ENCODE data around the gene KRT2. TPM values are rescaled to one million over a fixed set of nuclear protein-coding genes. Genes with fewer than 3 reads are reported as not detected.

KRT2 gene
- total and polyA plus RNA-seq, 2 of the 4 experiments (the other 2 are of a cell fraction) = not detected

DNA sequence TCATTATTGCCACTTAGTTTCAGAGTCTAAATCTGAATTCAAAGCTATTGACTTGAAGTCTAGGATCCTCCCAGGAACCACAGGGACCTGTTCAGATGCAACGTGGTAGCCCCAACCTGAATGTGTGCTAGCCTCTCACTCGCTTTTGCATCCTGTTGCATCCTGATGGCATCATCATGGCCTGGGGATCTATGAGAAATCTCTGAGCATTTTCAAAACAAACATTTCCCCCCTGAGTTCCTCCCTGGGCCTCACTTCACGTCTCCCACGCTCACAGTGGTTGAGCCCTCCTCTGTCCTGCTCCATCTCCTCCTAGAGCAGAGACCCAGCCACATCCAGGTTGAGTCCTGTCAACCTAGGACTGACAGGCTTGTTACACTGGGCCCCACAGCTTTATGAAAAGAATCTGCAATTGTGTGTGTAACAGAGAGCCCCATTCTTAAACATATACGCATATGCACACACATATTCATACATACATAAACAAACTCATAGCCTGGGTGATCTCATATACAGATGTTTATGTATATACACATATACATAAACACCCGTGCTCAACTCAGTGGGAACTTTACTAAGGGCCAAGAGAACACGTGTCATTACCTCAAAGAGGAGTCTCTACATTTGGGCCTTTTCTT, 45.3 kb downstream of the KRT2 start:
- Histone ChIP-seq H4K8ac (ENCODE audit: low read depth in 2 of 2, low read length in 2 of 2) (no peak overlapping the region), H3K4me2 (ENCODE audit: low read depth, low read length) (no peak overlapping the region), H3K27ac (ENCODE audit: insufficient read depth, low read length) (no peak overlapping the region), H3K9me3 (ENCODE audit: control insufficient read depth, insufficient read depth, low read length) (no peaks in the 10 kb centered on the region), H2AK9ac (replicated peaks; ENCODE audit: low read depth, low read length, poor library complexity) (no peak overlapping the region), H4K91ac (ENCODE audit: insufficient read depth, low read depth, low read length) (no peak overlapping the region), H3K56ac (ENCODE audit: extremely low read depth, insufficient read depth, low read length) (no peak overlapping the region), H3K27me3 (ENCODE audit: control insufficient read depth, insufficient read depth, low read length) (peaks cover 39% of the 10 kb centered on the region), H2BK120ac (ENCODE audit: low read depth, low read length) (no peak overlapping the region), H3K23ac (ENCODE audit: low read depth, low read length) (no peak overlapping the region), H2BK15ac (ENCODE audit: low read depth, low read length) (no peak overlapping the region), H3K14ac (replicated peaks; ENCODE audit: low read depth, low read length) (no peak overlapping the region), H3K18ac (ENCODE audit: low read depth, low read length) (no peak overlapping the region), H4K5ac (ENCODE audit: low read depth, low read length) (no peak overlapping the region), H2AFZ (replicated peaks; ENCODE audit: low read length, poor library complexity) (no peak overlapping the region), H3K4ac (ENCODE audit: low read depth, low read length) (no peak overlapping the region), H2AK5ac (ENCODE audit: low read depth, low read length) (no peak overlapping the region), H3K9me1 (ENCODE audit: insufficient read depth, low read length) (no peaks in the 10 kb centered on the region), H3K79me1 (ENCODE audit: low read depth in 1 of 2, low read length in 2 of 2) (no peaks in the 10 kb centered on the region), H3K9ac (ENCODE audit: low read depth, low read length) (no peak overlapping the region), H2BK5ac (ENCODE audit: low read depth, low read length, poor library complexity, severe bottlenecking) (no peak overlapping the region), H3K36me3 (ENCODE audit: control insufficient read depth, insufficient read depth, low read length) (no peaks in the 10 kb centered on the region), H4K20me1 (ENCODE audit: insufficient read depth, low read length) (no peaks in the 10 kb centered on the region), H3K4me1 (ENCODE audit: control insufficient read depth, insufficient read depth, low read length) (no peaks in the 10 kb centered on the region), H2BK20ac (ENCODE audit: low read depth, low read length) (no peak overlapping the region), H3K4me3 (ENCODE audit: insufficient read depth, low read depth, low read length) (no peak overlapping the region)
- ChIA-PET CTCF (no interaction called here), POLR2A (ENCODE audit: unreplicated experiment) (no interaction called here)
- TF ChIP-seq RCOR1 (IDR thresholded peaks at IDR 0.05; ENCODE audit: insufficient replicate concordance, low read length) = no peak
- TF ChIP-seq, protein P1, sequence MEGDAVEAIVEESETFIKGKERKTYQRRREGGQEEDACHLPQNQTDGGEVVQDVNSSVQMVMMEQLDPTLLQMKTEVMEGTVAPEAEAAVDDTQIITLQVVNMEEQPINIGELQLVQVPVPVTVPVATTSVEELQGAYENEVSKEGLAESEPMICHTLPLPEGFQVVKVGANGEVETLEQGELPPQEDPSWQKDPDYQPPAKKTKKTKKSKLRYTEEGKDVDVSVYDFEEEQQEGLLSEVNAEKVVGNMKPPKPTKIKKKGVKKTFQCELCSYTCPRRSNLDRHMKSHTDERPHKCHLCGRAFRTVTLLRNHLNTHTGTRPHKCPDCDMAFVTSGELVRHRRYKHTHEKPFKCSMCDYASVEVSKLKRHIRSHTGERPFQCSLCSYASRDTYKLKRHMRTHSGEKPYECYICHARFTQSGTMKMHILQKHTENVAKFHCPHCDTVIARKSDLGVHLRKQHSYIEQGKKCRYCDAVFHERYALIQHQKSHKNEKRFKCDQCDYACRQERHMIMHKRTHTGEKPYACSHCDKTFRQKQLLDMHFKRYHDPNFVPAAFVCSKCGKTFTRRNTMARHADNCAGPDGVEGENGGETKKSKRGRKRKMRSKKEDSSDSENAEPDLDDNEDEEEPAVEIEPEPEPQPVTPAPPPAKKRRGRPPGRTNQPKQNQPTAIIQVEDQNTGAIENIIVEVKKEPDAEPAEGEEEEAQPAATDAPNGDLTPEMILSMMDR (conservative IDR thresholded peaks at IDR 0.05; ENCODE audit: low read depth, low read length) = no peak
- TF ChIP-seq, protein P2, sequence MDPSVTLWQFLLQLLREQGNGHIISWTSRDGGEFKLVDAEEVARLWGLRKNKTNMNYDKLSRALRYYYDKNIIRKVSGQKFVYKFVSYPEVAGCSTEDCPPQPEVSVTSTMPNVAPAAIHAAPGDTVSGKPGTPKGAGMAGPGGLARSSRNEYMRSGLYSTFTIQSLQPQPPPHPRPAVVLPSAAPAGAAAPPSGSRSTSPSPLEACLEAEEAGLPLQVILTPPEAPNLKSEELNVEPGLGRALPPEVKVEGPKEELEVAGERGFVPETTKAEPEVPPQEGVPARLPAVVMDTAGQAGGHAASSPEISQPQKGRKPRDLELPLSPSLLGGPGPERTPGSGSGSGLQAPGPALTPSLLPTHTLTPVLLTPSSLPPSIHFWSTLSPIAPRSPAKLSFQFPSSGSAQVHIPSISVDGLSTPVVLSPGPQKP (IDR thresholded peaks at IDR 0.05; ENCODE audit: borderline replicate concordance, low read depth, low read length) = no peak
- no peak for TF ChIP-seq FOS (IDR thresholded peaks at IDR 0.05; ENCODE audit: low read depth, low read length)
- no peak for TF ChIP-seq RAD21 (IDR thresholded peaks at IDR 0.05; ENCODE audit: low read length)
- no peak for TF ChIP-seq MXI1 (IDR thresholded peaks at IDR 0.05; ENCODE audit: borderline replicate concordance, low read depth, low read length)
- TF ChIP-seq RFX5 (IDR thresholded peaks at IDR 0.05; ENCODE audit: low read depth, low read length) = no peak
- no peak for TF ChIP-seq NFE2L2 (IDR thresholded peaks at IDR 0.05; ENCODE audit: low read depth, low read length)
- TF ChIP-seq POLR2A (IDR thresholded peaks at IDR 0.05; ENCODE audit: low read depth, low read length) = no peak
- TF ChIP-seq SMC3 (IDR thresholded peaks at IDR 0.05; ENCODE audit: low read depth, low read length) = no peak
- no peak for TF ChIP-seq MAFK (IDR thresholded peaks at IDR 0.05; ENCODE audit: low read depth, low read length)
- no peak for TF ChIP-seq CEBPB (IDR thresholded peaks at IDR 0.05; ENCODE audit: low read depth, low read length)
- no peak for TF ChIP-seq CHD1 (IDR thresholded peaks at IDR 0.05; ENCODE audit: low read depth, low read length)
- TF ChIP-seq BHLHE40 (IDR thresholded peaks at IDR 0.05; ENCODE audit: low read depth, low read length) = no peak
- ATAC-seq (ENCODE audit: low read depth) (no peak), DNase-seq (peak; percentile 4)
- intact Hi-C loops (cut with micrococcal nuclease) = no loop called here
- dilution Hi-C loops (cut with HindIII; ENCODE audit: low sequenced_read_pairs, unreplicated experiment) = no loop called here
- BruUV-seq (replicated peaks) = no TSS peak
- in situ Hi-C loops (cut with MboI; ENCODE audit: low sequenced_read_pairs) = no loop called here
- WGBS, 2 experiments (ENCODE audit: extremely low coverage in 2 of 2, insufficient read length in 1 of 2) = 58% methylated on average over 2 of the region's 7 CpGs; no CpG with 5 or more reads in 1 of the 2 experiments

Measured in IMR-90 (cell line).